HFF-Myc (cell line): ENCODE measurements around the gene MRFAP1L1.

Source experiments
- DNase-seq: peaks from one replicate; pipeline ENCODE4 v3.0.0-alpha.2; 2011; ENCODE audit warnings: low read depth; ENCODE audit errors: extremely low read depth
- H3K4me3 ChIP-seq: replicated peaks from 2 replicates; pipeline ENCODE4 v1.5.1; 2011; ENCODE audit warnings: low read depth, mild to moderate bottlenecking, control low read depth, low read length
- TF ChIP-seq, protein P1 (sequence below): IDR thresholded peaks from 2 replicates; pipeline ENCODE4 v1.5.1; 2012; ENCODE audit warnings: mild to moderate bottlenecking, low read depth, low read length, control low read depth; ENCODE audit errors: missing control alignments

Gene MRFAP1L1

DNA sequence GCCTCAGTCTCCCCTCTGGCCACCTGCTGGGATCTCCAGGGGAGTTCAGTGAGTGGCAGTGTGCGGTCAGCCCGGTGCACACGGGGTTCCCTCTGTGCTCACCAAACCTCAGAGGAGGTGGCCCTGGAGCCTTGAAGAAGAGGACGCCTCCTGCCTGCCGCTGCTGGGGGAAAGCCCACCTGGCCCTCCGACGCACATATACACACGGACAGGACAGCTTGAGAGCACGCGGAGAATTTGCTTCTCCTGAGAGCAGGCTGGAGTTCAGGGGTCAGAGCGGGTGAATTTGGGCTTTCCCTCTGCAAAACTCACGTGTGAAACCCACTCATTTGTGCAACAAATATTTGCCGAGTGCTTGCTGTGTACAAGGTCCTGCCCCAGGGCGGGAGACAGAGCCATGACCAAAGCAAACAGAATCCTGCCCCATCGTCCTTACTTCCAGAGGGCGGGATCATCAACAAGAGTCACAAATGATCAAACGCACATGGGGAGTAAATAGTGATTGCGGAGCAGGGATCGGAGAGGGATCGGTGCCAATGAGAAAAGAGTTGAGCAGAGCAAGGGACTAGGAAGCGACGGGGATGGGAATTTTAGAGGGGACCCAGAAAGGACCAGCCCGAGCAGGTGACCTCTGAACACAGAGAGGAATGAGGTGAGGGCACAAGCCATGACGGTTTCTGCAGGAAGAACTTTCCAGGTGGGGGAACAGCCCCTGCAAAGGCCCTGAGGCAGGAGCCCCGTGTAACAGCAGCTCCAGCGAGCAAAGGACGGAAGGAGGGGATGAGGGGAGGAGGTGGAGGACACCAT lies 23.9 kb upstream of the MRFAP1L1 start:
- DNase-seq: no peak
- no peak overlapping the region for H3K4me3 ChIP-seq
- TF ChIP-seq, protein P1, sequence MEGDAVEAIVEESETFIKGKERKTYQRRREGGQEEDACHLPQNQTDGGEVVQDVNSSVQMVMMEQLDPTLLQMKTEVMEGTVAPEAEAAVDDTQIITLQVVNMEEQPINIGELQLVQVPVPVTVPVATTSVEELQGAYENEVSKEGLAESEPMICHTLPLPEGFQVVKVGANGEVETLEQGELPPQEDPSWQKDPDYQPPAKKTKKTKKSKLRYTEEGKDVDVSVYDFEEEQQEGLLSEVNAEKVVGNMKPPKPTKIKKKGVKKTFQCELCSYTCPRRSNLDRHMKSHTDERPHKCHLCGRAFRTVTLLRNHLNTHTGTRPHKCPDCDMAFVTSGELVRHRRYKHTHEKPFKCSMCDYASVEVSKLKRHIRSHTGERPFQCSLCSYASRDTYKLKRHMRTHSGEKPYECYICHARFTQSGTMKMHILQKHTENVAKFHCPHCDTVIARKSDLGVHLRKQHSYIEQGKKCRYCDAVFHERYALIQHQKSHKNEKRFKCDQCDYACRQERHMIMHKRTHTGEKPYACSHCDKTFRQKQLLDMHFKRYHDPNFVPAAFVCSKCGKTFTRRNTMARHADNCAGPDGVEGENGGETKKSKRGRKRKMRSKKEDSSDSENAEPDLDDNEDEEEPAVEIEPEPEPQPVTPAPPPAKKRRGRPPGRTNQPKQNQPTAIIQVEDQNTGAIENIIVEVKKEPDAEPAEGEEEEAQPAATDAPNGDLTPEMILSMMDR: no peak

DNA sequence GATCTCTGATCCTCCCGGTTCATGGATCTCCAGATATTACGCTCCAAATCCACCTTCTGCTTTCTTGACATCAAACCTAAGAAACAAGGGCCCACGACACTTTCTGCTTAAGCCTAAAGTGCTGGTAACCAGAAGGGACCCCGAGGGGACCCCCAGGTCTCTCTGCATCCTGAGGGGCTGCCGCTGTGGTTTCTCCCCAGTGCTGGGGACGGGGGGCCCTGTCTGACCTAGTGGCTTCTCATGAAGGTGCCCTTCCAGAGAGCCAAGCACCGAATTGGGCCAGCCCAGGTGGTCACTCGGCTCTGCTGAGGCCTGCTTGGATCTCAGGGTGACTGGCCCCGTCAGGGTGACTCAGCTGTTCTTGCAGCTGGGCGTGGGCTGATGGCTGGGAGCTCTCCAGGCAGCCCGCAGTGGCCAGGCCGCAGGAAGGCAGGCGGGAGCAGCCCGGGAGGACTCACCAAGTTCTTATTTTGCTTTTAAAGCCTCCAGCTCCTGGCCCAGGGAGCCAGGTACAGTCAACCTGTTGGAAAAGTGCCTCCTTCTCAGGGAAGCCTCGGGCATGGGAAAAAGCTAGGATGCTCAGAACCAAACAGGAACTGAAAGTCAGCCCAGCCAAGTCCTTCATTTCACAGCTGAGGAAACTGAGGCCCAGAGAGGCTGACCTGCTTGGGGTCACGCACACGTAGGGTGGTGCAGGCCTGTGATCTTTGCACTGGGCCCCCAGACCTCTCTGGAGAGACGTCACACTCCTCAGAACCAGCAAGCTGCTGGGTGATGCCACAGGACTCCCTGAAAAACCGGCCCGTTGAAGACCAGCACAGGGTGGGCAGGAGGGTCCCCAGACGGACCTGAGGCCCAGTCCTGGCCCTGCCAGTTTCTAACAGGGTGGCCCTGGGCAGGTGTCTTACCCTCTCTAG lies 23.0 kb upstream of the MRFAP1L1 start:
- no peak for DNase-seq

DNA sequence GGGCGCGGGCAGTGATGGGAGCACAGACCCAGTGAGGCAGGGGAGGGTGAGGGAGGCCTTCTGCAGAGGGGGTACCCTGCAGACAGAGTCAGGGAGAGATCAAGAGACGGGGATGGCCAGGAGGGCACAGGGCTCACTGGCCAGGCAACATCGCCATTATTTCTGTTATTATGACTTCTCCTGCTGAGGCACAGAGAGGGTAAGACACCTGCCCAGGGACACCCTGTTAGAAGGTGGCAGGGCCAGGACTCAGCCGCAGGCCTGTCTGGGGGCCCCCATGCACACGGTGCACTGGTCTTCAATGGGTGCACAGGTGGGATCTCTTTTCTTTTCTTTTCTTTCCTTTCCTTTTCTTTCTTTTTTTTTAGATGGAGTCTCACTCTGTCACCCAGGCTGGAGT lies 22.1 kb upstream of the MRFAP1L1 start:
- TF ChIP-seq, protein P1: no peak
- H3K4me3 ChIP-seq: no peak overlapping the region

More for the DNA sequence above, 23.0 kb upstream of the MRFAP1L1 start:
- no peak overlapping the region for H3K4me3 ChIP-seq
- TF ChIP-seq, protein P1: no peak

DNA sequence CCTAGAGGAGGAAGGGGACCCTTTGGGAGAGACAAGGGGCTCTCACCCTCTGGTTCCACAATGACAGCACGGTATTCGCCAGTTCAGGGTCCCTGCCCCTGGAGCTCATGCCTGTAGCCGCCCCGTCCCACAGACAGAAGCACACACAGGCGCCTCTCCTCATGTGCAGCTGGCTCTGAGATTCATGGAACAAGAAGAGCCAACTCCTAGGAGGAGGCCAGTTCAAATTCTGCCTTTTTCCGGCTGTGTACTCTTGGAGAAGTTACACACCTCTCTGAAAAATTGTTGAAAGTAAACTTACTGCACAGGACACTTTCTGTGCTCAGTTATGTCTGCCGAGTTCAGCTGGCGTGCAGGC lies 21.6 kb upstream of the MRFAP1L1 start:
- TF ChIP-seq, protein P1: no peak
- no peak for DNase-seq
- H3K4me3 ChIP-seq: no peak overlapping the region

More for the DNA sequence above, 22.1 kb upstream of the MRFAP1L1 start:
- no peak for DNase-seq

DNA sequence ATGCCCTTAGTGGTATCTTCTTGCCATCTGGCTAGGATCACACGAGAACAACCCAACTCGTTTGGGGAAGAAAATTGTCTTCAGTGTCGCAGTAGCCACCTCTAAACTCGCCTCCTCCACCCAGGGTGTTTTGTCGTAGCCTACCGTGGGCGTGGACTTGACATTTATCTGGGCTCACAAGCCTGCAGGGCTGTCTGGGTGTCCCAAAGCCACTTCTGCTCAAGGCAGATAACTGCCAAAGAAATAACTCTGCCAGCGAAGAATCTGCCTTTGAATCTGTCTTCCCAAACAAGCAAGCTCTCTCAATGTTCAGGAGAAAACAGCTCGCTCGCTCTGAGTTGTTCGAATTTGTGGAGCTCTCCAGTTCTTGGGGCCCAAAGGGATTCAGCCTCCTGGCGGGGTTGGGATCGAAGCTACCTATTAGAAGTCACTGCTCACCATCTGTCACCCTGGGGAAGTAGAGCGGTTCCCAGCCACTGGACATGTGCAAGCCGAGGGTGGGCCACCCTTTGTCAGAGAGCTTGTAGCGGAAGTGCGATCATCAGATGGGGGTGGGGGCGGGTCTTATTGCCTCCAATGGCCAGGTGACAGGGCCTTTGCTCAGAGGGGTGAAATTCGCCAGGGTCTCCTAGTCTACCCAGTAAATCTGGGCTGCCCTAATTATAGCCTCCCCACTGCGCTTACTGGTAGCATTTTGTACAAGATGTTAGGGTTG lies 21.1 kb upstream of the MRFAP1L1 start:
- H3K4me3 ChIP-seq: no peak overlapping the region
- DNase-seq: no peak
- TF ChIP-seq, protein P1: no peak

DNA sequence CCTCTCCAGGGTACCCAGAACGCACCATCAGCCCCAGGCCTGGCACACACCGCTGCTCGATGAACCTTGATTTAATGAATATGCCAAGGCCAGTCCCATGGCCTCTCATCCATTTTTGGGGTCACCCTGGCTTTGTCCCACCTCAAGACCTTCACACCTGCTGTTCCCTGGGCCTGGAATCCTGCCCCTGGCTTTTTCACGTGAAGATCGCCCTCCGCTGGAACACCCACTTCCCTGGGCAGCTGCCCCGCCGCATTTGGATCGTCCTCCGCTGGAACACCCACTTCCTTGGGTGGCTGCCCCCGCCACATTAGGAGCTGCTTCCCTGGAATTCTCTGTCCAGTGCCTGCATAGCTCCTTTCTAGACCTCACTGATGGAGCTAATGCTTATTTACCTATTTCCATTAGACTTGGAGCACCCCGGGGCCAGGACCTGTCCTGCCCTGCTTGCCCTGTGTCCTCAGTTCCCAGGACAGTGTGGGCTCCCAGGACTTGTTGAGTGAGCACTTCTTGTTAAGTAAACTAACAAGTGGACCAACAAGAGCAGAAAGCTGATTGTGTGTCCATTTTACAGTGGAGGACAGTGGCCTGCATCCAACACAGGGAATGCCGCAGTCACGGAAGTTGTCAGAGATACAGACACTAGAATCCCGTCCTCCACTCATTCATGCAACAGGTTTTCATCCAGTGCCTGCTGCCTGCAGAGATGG lies 18.8 kb upstream of the MRFAP1L1 start:
- H3K4me3 ChIP-seq: no peak overlapping the region
- TF ChIP-seq, protein P1: no peak

More for the DNA sequence above, 18.8 kb upstream of the MRFAP1L1 start:
- no peak for DNase-seq
